Duodenal mucosa (tissue), 2 donors: ENCODE measurements around the gene LHPP.

Experiments used
- H3K27ac ChIP-seq: one replicate; pipeline ENCODE4 v1.7.0; 2013; ENCODE audit warnings: low read depth, low read length
- H3K27me3 ChIP-seq, 2 donors: one replicate each; pipeline ENCODE4 v1.7.0; 2013; ENCODE audit warnings: low read length in 2 of 2, control low read depth in 1 of 2; ENCODE audit not compliant: insufficient read depth in 2 of 2, control insufficient read depth in 1 of 2
- H3K36me3 ChIP-seq, 2 donors: one replicate each; pipeline ENCODE4 v1.7.0; 2013; ENCODE audit warnings: low read length in 2 of 2, control low read depth in 1 of 2; ENCODE audit not compliant: insufficient read depth in 2 of 2, control insufficient read depth in 1 of 2
- H3K4me1 ChIP-seq, 2 donors: one replicate each; pipeline ENCODE4 v1.7.0; 2013; ENCODE audit warnings: low read length in 2 of 2, control low read depth in 1 of 2; ENCODE audit not compliant: insufficient read depth in 2 of 2, control insufficient read depth in 1 of 2
- H3K4me3 ChIP-seq, 2 donors: one replicate each; pipeline ENCODE4 v1.7.0; 2013; ENCODE audit warnings: low read length in 2 of 2, low read depth in 1 of 2
- H3K9ac ChIP-seq, 2 donors: one replicate each; pipeline ENCODE4 v1.7.0; 2013; ENCODE audit warnings: low read length in 2 of 2, low read depth in 1 of 2
- H3K9me3 ChIP-seq, 2 donors: one replicate each; pipeline ENCODE4 v1.7.0; 2013; ENCODE audit warnings: low read length in 2 of 2, control low read depth in 1 of 2; ENCODE audit not compliant: control insufficient read depth in 1 of 2

Gene LHPP

DNA sequence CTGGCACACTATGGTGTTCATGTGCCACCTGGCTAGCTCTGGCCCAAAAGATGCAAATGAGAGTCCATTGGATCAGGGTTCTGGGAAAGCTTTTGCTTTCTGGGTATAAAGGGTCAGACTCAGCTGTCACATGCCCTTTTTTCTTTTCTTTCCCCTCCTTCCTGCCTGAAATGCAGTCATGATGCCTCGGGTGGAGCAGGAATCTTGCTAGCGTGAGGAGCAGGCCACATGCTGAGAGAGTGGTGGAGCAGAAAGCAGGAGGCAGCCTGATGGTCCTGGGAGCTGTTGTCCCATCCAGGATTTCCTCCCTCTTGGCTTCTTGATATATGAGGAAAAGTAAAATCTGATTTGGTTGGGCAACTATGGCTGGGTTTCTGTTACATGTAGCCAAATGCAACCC lies 2.7 kb upstream of the LHPP start:
- H3K27ac ChIP-seq = no peak overlapping the region

DNA sequence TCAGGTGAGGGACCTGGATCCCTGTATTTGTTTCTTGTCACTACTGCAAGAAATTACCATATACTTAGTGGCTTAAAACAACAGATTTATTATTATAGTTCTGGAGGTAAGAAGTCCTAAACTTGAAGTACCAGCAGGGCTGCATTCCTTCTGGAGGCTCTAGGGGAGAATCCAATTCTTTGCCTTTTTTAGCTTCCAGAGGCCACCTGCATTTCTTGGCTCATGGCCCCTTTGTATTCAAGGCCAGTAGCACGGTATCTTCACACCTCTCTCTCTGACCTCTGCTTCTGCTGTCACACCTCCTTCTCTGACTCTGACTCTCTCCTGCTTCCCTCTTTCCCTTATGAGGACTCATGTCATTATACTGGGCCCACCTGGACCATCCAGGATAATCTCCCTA lies 2.2 kb upstream of the LHPP start:
- Histone ChIP-seq H3K27ac (no peak overlapping the region), H3K4me3 (no peak overlapping the region), H3K9me3 (no peaks in the 10 kb centered on the region), H3K4me1 (peaks cover 3 to 7% of the 10 kb centered on the region in 2 donors), H3K36me3 (no peaks in the 10 kb centered on the region), H3K9ac (no peak overlapping the region), H3K27me3 (peaks cover 0 to 9% of the 10 kb centered on the region in 2 donors)

More for the DNA sequence above, 2.7 kb upstream of the LHPP start:
- Histone ChIP-seq H3K4me3 (no peak overlapping the region), H3K36me3 (no peaks in the 10 kb centered on the region), H3K27me3 (peaks cover 0 to 11% of the 10 kb centered on the region in 2 donors), H3K4me1 (peaks cover 3 to 7% of the 10 kb centered on the region in 2 donors), H3K9ac (no peak overlapping the region), H3K9me3 (no peaks in the 10 kb centered on the region)

DNA sequence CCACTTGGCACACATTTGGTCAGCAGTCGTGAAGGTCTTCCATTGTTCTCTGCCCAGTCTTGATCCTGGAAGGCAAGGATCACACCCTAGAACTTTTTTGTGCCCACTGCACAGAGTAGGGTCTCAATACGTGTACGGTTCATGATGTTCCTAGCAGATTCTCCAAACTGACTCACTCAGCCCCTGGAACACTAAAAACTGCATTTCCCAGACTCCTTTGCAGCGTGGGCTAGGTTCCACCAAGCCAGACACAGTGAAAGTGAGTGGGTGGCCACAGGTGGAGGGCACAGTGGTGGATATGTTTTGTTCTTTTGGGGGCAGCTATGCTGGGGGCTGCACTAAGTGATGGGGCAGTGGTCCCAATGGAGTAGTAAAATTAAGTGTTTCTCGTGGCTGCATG lies 1.5 kb upstream of the LHPP start:
- Histone ChIP-seq H3K9me3 (no peaks in the 10 kb centered on the region), H3K27ac (no peak overlapping the region), H3K27me3 (peaks cover 0 to 9% of the 10 kb centered on the region in 2 donors), H3K9ac (no peak overlapping the region), H3K36me3 (no peaks in the 10 kb centered on the region), H3K4me3 (no peak overlapping the region), H3K4me1 (peaks cover 8 to 11% of the 10 kb centered on the region in 2 donors)

DNA sequence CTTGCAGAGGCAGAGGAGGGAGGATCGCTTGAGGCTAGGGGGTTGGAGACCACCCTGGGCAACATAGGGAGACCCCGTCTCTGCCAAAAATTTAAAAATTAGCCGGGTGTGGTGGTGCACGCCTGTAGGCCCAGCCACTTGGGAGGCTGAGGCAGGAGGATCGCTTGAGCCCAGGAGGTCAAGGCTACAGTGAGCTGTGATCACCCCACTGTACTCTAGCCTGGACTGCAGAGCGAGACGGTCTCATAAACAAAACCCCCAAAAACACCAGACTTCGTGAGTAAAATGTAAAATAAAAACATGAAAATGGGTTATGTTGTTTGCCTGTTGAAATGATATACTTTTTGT lies 699 bp downstream of the LHPP start:
- H3K27ac ChIP-seq = peak overlapping the region; percentile 18
- peaks cover 0 to 5% of the 10 kb centered on the region in 2 donors for H3K27me3 ChIP-seq
- H3K9me3 ChIP-seq = no peaks in the 10 kb centered on the region
- peak overlapping the region; percentile 41 to 76 for H3K9ac ChIP-seq
- peaks cover 12 to 18% of the 10 kb centered on the region in 2 donors for H3K4me1 ChIP-seq
- peak overlapping the region; percentile 82 to 92 for H3K4me3 ChIP-seq
- H3K36me3 ChIP-seq = no peaks in the 10 kb centered on the region

DNA sequence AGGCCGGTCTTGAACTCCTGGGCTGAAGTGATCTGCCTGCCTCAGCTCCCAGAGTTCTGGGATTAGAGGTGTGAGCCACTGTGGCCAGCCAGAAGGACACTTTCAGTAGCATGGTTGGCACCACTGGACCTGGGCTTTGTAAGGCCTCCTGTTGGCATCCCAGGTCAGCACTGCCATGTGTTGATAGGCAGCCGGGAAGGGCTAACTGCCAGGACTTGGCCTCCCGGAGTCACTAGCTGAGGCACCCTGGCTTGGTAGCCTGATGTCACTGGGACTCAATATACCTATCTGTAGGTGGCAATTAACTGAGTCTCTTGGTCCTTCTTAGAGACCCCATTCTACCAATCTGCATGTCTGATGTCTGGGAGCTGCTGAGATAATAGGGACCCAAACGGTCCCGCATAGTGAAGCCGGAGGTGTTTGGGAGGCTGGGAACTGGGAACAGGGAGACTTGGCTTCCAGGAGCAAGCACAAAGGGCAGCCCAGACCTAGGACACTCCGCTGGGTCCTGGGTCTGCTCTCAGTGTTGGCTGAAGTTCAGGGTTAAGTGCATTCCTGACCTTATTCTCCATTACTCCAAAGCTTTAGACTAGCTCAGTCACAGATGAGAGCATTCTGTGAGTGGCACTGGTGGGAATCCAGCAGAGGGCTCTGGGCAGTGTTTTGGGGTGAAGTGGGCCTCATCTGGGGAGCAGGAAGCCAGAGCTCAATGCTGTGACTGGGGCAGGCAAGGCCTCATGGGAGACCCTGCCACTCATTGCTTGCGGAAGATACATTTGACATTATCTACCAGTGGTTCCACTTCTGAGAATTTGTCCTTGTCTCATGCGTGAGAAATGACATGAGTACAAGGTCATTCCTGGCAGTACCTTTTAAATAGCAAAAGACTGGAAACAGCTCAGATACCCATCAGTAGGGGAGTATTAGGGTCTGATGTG lies 2.7 kb downstream of the LHPP start:
- Histone ChIP-seq H3K36me3 (no peaks in the 10 kb centered on the region), H3K27me3 (no peaks in the 10 kb centered on the region), H3K4me1 (peaks cover 12 to 18% of the 10 kb centered on the region in 2 donors), H3K9ac (no peak overlapping the region), H3K27ac (no peak overlapping the region), H3K9me3 (no peaks in the 10 kb centered on the region), H3K4me3 (no peak overlapping the region)

DNA sequence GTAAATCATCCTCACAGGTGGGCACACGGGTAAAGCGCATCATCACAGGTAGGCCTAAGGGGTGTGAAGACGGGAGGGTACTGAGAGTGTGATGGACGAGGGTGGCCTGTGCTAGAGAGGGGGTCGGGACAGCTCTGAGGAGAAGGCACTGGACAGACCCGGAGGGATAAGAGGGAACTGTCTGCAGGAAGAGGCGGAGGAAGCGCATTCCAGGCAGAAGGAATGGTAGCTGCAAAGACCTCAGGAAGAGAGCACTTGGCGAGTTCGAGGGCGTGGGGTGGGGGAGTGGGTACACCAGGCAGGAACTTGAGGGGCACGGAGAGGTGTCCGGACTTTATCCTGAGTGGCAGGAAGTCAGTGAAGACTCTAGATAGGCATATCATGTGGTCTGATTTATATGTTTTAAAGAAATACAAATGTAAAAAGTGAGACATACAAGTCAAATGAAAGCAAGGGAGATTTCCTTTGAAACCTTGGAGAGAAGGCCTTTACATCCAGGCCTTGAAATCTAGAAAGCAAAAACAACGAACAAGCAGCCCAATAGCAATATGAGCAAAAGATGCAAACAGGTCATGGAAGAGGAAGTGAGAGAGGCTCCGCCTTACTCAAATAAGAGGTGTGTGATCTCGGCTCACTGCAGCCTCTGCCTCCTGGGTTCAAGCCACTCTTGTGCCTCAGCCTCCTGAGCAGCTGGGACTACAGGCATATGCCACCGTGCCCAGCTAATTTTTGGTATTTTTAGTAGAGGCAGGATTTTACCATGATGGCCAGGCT lies 3.6 kb downstream of the LHPP start:
- Histone ChIP-seq H3K4me1 (peaks cover 12 to 18% of the 10 kb centered on the region in 2 donors), H3K9ac (no peak overlapping the region)

DNA sequence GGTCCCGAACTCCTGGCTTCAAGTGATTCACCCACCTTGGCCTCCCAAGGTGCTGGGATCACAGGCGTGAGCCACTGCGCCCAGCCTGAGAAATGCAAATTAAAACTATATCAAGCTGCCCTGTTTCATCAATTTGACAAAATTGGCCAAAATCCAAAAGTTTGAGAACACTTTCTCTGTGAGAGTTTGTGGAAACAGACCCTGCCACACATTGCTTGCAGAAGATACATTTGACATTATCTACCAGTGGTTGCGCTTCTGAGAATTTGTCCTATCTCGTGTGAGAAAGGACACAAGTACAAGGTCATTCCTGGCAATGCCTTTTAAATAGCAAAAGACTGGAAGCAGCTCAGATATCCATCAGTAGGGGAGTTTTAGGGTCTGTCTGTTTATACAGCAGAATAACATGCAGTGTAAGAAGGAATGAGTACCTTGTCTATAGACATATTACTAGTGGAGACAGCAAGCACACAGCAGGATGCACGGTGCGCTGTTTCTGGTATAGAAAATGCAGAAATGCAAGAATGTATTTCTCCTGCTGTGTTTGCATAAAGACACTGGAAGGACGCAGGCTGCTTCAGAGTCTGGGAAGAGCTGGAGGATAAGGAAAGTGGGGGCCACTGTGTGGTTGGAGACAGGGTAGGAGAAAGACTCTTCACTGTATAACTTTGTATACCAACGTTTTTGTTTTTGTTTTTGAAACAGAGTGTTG lies 4.3 kb downstream of the LHPP start:
- Histone ChIP-seq H3K4me3 (no peak overlapping the region), H3K36me3 (peaks cover 0 to 4% of the 10 kb centered on the region in 2 donors), H3K9me3 (no peaks in the 10 kb centered on the region), H3K27ac (no peak overlapping the region), H3K27me3 (no peaks in the 10 kb centered on the region), H3K4me1 (peaks cover 17 to 23% of the 10 kb centered on the region in 2 donors), H3K9ac (no peak overlapping the region)

More for the DNA sequence above, 3.6 kb downstream of the LHPP start:
- H3K36me3 ChIP-seq = peaks cover 0 to 4% of the 10 kb centered on the region in 2 donors
- H3K4me3 ChIP-seq = no peak overlapping the region
- H3K9me3 ChIP-seq = no peaks in the 10 kb centered on the region
- H3K27me3 ChIP-seq = no peaks in the 10 kb centered on the region
- no peak overlapping the region for H3K27ac ChIP-seq

DNA sequence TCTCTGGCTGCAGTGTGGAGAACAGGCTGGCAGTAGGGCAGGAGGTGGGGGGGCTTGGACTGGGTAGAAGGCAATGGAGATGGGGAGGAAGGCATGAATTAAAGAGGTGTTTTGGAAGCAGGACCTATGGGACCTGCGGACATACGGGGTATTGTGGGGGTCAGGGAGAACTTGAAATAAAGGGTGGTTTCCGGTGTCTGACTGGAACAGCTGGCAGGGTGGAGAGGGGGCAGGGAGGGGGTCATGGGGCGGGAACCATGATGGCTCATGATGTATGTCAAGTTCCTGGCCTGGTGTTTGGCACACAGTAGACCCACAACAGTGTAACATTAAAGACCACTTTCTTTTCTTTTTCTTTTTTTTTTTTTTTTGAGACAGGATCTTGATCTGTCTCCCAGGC lies 5.5 kb downstream of the LHPP start:
- H3K27me3 ChIP-seq = no peaks in the 10 kb centered on the region
- H3K9me3 ChIP-seq = no peaks in the 10 kb centered on the region
- H3K4me3 ChIP-seq = no peak overlapping the region
- peaks cover 0 to 4% of the 10 kb centered on the region in 2 donors for H3K36me3 ChIP-seq
- H3K27ac ChIP-seq = no peak overlapping the region
- H3K9ac ChIP-seq = no peak overlapping the region
- H3K4me1 ChIP-seq = peaks cover 20 to 23% of the 10 kb centered on the region in 2 donors

DNA sequence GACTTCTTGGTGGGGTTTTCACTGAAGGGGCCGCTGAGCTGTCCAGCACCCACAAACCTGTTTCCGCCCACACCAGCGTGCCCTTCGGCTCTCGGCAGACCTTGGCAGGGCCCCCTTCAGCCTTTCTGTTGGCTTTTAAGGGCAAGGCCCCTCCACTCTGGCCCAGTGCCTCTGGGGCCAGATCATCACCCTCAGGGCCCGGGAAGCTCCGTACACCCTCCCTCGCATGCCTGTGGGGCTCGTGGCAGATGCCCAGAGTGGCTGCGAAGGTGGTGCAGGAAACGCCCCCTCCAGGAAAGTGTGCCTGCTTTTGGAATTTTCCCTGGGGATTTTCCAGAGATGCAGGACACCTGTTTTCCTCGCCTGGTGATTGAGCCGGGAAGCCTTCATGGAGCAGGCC lies 7.0 kb downstream of the LHPP start:
- Histone ChIP-seq H3K4me3 (no peak overlapping the region), H3K27ac (no peak overlapping the region), H3K9ac (no peak overlapping the region), H3K4me1 (peaks cover 18 to 20% of the 10 kb centered on the region in 2 donors), H3K9me3 (no peaks in the 10 kb centered on the region), H3K27me3 (no peaks in the 10 kb centered on the region), H3K36me3 (peaks cover 0 to 4% of the 10 kb centered on the region in 2 donors)
